Body of pancreas (tissue), 4 donors: ENCODE data around the gene NDEL1.

ENCODE experiments used
- CTCF ChIP-seq, 7 experiments: fragments of 450-650 bp in 4 of 7; fragments of 200-600 bp in 3 of 7; sonication (generic) in 3 of 7; IDR thresholded peaks; one replicate each; pipeline ENCODE4 v1.5.1; 2016 to 2019; ENCODE audit warnings: antibody characterized with exemption in 7 of 7
- POLR2A ChIP-seq, 3 donors: fragments of 450-650 bp; IDR thresholded peaks; one replicate each; pipeline ENCODE4 v1.6.1; 2016; ENCODE audit warnings: antibody characterized with exemption in 3 of 3, mild to moderate bottlenecking in 2 of 3

- TF ChIP-seq CTCF (IDR thresholded peaks at IDR 0.05) (no peak), POLR2A (IDR thresholded peaks at IDR 0.05) (no peak)
These were observed 34.9 kb downstream of the NDEL1 start for GRCh38 chr17:8470447-8471047.
